Activated CD4-positive, alpha-beta T cell treated with anti-CD3 and anti-CD28 coated beads, Interleukin-2, amount 50 U/mL, for 1 hour (primary cell): ENCODE data around the gene PTMS.

Experiments
- DNase-seq: peaks from one replicate; pipeline ENCODE4 v3.0.0-alpha.2; 2020

The PTMS gene

DNA sequence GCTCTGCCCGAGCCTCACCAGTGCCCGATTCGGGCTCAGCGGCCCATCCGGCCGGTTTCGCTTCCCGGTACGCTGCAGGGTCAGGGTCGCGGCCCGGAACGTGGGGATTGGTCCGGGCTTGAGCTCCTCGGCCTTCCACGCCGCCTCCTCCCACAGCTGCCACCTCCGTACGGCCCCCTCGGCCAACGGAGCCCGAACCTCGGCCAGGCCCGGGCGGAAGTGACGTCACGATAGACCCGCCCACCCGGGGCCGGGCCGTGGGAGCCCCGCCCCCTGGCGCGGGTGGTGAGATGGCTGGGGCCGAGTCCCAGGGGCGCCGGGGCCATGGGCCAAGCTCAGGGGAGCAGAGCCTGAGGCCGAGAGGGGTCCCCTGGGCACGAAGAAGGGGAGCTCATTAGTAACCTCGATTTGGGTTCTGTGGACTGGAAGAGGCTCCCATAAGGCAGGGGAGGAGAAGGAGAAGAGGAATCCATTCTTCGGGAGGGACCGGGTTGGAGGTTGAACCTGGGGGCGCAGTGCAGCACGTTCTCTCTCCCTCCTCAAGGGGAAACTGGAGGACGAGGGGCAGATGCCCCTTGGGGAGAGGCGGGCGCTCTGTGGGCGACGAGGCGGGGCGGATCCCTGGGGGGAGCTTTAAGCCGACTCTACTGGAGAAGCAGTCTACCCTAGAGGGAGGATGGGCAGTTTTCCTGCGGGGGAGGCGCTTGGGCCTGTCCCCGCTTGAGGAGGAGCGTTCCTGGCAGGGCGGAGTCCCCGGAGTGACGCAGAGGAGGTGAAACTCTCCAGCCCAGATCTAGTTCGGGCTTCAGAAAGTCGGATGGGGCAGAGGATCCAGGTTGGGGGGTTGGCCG is 13.0 kb upstream of the PTMS start, which contains the start of gene MLF2:
MLF2 (minus strand) TSS at position 221 of the 851 bp plus-strand sequence. CDS start 807 bp downstream, outside the sequence.
- DNase-seq = peak; percentile 96

DNA sequence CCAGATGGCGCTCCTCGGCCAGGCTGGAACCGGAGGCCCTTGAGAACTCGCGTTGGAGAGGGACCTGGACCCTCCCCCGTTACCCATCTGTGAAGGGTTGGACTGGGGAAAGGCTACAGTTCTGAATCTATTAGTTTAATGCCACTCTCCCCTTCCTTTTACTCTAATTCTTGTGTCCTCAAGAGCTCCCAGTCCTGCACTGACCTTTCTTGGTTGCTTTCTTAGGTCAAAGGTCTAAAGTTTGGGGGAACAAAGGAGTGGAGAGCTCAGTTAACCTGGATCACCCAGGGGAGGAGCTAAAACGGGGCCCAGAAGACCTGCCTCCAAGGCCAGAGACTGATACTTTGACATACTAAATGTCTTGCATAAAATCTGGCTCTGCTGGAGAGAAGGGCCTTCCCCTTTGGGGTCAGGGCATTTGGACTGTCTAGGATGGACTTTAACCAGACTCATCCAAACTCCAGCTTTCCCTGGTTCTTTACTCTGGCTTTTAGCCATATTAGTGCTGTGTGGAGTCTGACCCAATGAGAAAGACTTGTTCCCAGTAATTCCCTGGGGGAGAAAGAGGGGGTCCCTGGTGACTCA is 12.3 kb upstream of the PTMS start:
- DNase-seq = no peak

DNA sequence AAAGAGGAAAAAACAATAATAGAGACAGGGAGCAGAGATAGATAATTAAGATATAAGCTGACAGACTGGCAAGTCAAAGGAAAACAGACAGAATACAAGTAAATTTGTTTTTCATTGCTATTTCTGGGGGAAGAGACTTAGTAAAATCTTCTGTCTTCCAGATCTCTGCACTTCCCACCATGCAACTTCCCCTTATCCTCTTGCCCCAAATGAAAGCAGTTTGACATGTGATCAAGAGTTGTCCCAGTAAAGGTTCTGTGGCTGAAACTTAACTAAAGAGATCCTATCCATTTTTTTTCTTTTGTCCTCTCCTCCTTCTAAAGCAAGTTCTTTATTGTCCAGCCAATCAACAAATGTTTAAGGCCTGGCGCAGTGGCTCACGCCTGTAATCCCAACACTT is 11.8 kb upstream of the PTMS start:
- no peak for DNase-seq

DNA sequence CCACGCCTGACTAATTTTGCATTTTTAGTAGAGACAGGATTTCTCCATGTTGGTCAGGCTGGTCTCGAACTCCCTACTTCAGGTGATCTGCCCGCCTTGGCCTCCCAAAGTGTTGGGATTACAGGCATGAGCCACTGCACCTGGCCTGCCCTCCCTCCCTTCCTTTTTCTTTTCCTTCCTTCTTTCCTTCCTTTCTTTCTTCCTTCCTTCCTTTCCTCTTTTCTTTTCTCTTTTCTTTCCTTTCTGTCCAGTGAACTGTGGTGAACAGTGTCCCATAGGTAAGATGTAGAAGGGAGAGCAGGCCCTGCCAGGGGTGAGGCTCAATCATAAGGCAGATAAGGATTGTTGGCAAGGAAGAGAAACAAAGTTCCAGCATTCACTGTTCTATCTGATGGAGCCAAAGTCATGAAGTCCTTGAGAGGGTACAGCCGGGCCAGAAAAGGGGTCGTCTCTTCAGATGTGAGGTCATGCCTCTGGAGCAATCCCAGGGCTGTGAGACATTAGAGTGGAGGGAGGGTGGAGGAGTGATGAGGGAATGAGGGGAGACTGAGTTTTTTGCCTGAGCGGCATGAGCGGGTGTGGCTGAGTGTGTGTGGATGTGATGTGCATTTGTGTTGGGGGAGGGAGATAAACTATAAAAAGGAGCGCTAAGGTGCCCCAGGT is 9.0 kb upstream of the PTMS start:
- no peak for DNase-seq

DNA sequence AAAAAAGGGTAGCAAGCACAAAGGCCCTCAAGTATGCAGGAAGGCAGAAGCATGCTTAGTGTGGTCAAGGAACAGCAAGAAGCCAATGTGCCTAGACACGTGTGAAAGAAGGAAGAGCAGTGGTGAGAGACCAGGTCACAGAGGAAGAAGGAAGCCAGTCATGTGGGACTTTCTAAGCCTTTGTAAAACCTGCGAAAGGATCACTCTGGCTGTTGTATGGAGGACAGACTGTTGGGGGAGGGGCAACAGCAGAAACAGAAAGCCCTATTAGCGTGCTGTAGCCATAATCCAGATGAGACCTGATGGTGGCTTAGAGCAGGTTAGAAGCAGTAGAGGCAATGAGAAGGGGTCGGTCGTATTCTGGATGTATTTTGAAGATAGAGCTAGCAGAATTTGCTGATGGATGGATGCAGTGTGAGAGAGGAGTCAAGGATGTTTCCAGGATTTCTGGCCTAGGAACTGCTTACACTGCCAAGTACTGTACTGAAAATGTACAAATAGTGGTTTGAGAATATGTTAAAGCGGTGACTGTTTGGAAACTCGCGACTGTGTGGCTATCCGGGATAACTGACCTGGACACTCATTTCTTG is 7.6 kb upstream of the PTMS start:
- DNase-seq = no peak

DNA sequence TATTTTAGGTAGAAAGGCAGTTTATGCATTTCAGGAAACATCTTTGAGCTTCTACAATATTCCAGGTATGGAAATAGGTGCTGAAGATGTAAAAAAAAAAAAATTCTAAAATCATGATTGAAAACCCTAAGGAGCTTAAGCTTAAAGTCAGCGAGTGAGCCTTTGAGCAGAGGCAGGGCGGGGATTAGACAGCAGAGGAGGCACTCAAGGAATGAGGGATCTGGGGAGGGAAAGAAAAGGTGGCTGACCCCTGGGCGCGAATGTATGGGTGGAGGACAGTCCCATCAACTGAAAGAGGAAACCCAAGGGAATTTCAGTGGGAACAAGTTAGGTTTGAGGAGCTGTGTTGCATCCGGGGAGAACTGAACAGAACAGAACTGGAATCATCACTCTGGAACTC is 6.4 kb upstream of the PTMS start:
- DNase-seq = no peak

DNA sequence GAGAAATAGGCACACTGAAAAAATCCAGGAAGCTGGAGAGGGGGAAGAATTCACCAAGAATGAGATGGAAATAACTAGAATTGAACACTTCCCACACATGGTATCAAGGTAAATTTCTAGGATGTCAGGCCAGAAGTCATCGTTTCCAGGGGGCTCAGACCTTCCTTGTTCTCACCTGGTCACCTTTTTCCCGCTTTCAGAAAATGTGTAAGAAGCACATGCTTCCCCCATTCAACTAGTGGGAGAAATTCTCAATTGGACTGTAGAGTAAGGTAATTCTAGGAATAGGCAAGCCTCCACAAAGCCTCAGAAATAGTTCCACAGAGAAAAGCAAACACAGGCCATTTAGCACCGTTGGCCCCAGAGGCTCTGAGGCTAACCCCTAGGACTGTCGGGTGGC is 2.8 kb upstream of the PTMS start:
- no peak for DNase-seq

DNA sequence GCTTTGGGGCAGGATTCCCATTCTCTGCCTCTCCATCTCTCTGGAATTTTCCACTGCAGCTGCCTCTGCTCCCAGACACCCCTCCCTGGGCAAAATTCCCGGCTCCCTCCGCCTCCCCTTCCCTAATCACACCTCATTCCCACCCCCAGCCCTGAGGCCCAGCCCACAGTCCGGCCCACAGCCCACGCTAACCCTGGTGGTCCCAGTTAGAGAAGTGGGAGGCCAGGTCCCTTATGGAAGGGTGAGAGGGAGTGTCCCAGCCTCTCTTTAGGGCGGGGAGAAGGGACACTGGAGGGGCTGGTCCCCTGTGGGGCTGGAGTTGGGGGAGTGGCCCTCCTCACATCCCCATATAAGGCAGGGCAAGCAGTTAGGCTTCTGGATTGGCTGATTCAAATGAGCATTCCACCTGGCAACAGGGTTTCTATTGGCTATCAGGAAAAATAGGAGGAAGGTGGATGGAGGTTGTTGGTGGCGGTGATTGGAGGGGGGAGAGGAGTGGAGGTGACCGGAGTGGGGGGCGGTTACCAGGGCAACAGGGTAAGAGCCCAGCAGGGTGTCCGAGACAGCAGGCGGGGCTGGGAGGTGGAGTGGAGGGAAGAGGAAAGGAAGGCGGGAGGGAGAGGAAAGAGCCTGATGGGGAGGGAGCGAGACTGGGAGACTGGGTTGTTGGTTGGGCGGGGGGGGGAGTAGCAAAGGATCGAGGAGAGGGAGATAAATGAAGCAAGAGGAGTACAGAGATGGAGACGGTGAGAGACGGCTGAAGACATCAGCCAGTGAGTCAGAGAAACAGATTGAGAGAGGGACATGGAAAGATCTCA is 1.9 kb upstream of the PTMS start:
- peak; percentile 30 for DNase-seq

DNA sequence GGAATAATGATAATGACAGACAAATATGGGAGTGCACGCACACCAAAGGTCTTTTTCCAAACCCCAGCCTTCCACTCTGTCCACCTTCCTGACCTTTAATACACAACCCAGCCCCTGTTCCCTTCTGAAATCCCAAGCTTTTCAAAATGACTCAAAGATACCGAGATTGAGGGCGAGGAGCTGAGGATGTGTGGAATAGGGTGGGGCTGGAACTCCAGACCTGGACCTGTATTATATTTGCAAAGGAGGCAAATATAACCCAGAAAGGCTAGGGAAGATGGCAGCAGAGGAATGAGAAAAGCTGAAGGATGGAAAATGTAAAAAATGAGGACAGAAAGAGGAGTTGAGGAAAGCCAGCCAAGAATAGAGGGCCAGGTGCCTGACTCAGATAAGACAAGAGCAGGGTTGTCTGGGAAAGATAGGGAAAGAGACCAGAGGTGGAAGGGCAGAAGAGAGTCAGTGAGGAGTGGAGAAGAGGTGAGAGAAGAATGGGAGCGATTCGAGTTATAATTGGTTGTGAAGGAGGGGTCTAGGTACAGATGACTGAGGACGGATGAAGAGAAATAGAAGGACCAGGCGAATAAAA is 1.0 kb upstream of the PTMS start:
- DNase-seq = no peak

DNA sequence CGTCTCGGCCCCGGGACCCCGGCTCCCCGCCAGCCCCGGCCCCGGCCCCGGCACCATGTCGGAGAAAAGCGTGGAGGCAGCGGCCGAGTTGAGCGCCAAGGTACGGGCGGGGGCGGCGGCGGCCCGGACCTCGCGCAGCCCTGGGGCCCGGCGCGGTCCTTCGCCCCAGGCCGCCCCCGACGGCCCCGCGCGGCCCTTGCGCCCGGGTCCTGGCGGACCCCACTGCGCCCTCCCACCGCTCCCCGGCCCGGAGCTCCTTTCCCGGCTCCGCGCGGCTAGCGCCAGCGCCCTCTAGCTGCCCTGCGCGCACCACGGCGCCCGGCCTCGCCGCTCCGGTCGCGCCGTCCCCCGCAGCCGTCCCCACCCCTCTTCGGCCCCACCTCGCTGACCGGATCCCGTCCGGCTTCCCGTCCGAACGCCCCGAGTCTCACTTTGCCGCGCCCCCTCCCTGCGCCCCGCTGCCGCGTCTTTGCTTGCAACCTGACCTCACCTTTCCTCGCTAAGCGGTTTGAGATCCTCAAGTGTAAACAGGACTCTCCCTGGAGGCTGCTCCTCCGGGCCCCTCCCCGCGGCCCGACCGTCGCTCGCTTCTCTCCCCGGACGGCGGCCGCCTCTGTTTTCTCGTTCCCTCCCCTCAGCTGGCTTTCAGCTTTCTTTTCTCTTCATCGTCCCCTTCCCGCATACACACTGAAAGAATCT is 637 bp downstream of the PTMS start:
- DNase-seq = peak; percentile 47

DNA sequence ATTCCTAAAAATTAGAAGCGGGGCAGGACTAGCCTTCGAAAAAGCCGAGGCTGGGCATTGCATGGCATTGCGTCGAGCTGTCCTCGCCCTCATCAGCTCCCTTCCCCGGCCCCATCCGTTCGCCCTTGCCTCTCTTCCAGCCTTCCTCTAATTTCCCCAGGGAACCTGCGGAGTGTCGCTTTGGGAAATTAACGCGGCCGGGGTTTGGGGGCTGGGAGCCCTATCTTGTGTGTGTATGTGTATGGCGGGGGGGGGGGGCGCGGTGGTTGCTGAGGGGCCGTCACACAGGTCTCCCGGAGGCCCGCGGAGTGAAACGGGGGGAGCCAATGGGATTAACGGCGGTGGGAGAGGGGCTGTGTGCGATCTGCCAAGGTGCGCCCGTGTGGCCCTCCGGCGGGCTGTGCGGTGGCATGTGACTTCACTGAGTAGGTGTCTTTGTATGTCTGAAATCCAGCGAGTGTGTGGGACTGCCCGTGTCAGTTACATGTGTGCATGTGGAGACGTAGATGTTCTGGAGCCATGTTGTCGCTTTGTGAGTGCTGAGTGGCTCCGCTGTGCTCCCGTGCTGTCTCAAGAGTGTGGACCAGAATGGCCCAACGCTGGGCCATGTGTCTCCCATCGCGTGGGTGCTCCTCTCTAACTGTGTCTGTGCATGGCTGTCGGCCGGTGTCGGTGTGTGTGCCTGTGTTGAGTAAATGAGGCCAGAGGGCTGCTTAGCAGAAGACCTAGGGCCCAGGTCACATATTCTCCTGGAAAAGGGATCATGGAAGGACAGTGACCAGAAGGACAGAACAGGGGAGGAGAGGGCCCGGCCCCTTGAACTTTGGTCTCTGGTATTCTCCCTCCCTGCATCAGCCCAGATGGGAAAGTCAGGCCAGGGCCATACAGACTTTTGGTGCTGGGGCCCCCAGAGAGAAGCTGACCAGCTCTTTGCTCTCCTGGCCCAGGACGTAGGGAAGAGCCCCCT is 1.5 kb downstream of the PTMS start:
- no peak for DNase-seq

DNA sequence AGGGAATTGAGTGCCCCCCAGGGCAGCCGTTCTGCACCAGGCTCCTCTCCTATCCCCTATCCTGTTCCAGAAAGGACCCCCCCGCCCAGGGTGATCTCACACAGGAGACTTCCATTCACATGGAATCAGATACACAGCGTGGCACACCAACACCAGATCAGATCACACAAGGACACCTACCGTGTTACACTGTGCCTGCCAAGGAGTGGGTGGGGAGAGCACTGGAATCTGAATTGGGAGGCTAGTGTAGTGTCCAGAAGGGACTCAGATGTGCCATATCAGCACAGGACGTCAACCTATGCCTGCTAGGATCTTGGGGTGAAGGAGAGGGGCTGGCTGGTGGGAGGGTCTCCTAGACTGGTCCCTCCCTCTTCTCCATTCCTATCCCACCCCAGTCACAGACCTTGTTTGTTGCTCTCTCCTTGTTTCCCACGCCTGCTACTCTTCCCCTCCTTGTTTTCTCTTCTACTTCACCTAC is 2.3 kb downstream of the PTMS start:
- DNase-seq = no peak

DNA sequence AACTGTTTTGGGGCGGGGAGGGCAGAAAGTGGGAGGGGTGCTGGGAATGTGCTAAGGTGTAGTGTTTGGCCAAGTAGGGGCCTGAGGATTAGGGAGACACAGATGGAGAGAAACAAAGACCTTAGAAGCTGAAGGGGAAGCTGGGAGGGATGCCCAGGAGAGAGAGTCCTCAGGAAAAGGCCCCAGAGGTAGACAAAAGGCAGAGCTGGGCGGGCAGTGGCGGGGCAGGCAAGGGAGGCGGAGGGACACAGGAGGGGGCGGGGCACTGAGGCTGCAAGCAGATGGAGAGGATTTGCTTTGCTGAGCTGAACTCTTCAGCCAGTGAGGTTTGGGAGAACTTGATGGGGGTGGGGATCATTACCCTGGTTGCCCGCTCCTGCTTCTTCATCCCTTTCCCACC is 2.8 kb downstream of the PTMS start:
- no peak for DNase-seq

DNA sequence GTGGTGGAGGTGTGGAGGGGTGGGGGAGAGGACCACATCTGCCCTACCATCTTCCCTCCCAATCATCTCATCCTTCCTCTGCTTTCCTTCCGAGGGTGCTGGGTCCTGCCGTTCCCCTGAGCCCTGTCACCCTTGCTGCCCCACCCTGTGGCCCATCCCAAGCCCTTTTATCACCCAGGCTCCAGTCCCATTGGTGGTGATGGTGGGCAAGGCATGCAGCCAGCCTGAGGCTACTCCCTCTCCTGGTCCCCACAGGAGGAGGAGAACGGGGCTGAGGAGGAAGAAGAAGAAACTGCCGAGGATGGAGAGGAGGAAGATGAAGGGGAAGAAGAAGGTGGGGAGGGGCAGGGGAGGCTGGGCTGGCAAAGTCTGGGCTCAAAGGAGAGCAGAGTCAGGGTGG is 3.5 kb downstream of the PTMS start:
- no peak for DNase-seq

DNA sequence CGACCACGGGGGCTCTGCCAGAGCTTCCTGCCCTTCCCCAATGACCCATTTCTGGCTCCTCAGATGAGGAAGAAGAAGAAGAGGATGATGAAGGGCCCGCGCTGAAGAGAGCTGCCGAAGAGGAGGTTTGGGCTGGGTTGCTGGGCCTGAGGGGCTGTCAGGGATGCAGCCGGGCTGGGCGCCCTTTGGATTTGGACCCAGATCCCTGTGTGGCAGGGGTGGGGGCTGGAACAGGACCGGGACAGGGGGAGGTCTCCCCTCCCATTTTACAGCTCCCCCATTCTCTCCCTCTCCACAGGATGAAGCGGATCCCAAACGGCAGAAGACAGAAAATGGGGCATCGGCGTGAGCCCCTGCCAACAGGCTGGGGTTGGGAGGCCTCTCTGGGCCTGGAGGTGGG is 3.9 kb downstream of the PTMS start:
- DNase-seq = no peak

DNA sequence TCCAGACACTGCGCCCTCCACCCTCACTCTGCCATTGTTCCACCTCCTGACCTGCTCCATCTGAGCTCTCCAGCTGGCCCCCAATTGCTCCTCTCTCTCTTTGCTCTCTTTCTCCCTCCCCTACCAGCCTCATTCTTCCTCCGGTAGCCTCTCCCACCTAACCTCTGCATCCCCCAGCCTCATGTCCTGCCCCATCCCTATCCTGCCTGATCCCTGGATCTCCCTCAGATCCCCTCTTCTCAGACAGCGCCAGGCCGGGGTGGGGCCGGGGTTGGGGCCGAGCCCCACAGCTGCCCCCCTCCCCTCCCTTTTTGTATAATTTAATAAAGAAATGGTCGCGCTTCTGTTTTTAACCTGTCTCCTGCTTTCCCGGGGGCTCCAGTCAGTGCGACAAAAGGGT is 4.4 kb downstream of the PTMS start:
- DNase-seq = no peak

DNA sequence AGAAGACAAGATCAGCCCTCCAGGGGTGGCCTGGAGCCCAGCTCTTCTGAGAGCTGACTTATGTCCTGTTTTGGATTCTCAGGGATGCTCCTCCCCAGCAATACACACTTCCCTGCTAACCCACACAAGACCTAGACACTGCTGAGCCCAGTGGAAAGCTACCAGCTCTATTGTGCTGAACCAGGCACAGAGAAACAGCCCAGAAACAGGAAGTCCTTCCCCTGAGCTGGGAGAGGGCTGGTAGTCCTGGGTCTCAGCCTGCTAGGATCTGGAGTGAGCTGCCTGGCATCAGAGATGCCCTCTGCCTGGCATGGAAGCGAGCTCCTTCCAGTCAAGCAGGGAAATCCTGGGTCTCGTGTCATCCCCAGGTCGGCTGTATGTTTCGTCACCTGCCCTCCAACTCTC is 4.9 kb downstream of the PTMS start:
- DNase-seq = no peak

DNA sequence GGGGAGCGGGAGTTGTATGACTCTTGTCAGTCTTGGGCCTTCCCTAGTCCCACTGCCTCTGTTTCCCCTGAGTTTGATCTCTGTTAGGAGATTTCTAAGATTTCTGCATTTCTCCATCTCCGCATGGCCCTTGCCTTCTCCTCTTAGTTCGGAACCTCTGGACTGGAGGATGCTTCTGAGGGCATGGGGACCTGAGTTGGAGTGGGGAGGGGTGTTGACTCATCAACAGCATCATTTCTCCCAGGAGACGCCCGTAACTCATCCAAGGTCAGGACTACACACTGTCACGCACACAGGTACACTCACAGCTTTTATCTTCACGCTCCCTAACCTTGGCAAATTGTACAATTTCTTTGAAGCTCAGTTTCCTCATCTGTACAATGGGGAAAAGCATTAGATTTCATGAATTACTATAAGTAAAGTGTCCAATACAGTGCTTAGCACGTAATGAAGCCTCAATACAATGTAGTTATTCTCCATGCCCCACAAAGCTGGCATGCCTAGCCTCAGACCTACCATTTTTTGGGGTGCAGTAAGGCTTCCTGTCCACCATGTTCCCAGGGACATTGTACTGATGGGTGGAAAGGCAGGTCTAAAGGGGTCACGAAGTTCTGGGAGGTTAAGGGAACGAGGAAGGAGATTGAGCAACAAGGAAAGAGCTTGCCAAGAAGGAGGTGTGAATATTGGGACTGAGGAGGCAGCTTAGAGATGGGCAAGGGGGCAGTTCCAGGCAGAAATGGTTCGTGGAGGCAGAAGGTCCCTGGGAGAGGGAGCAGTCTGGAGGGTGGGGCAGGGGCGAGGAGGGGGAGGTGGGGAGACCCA is 5.6 kb downstream of the PTMS start:
- no peak for DNase-seq

DNA sequence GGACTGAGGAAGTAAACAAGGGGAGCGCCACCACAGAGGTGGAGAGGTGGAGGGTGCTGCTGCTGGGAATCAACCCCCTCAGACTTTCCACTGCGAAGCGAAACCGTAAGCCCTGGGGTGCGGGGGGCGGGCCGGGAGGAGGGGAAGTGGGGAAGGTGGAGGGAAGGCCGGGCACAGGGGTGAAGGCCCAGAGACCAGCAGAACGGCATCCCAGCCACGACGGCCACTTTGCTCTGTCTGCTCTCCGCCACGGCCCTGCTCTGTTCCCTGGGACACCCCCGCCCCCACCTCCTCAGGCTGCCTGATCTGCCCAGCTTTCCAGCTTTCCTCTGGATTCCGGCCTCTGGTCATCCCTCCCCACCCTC is 6.2 kb downstream of the PTMS start, which contains the start of gene LAG3:
LAG3 (plus strand) TSS at position 190 of the 365 bp plus-strand sequence. CDS start 333 bp downstream, outside the sequence.
- peak; percentile 46 for DNase-seq
